Measurements from ENCODE around the gene CITED2.
"Not testable (repeated sequence)": the region's sequence is repeated elsewhere in the genome, so short reads cannot be mapped to it uniquely, and the experiment has no call there.

CITED2 gene

DNA sequence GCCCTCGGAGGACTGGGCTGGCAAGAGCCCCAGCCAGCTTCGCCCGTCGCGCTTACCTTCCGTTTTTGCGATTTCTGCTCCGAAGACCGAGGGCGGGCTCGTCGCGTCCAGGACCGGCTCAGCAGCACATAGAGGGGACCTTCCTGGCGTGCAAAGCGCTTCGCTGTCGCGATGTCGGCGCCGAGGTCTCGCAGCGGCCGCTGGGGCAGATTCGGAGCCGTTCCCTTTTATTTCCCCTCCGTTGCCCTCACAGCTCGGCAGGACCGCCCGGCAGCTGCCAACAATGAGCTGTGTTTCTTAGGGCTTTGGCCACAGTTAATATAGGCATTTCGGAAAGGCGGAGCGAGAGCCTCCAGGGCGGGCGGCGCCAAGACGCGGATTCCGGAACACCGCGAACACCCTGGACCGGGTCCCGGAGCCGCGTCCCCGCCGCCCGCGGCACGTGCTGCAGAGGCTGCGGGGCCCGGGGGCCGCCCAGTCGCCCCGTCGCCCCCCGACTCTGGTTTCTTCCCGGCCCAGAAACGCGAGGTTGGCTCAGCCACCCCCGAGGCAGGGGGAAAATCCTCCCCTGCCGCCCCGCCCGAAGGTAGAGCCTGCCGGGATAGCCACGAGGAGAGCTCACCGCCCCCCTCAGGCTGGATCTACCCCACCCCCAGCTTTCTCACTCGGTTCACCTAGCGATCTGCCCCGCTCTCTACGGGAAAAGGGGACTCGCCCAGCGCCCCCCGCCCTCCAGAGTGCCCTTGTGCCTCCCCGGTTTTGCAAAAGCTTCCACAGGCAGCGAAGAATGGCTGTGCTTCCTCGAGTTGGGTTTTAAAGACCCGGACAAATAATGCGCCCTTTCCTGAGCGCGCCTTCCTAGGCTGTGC lies at the start of gene CITED2:
TSS of gene CITED2 (minus strand) at position 292 of the 869 bp plus-strand sequence. CDS start 704 bp downstream, outside the sequence.
- DNase-seq = peak; percentile 89

DNA sequence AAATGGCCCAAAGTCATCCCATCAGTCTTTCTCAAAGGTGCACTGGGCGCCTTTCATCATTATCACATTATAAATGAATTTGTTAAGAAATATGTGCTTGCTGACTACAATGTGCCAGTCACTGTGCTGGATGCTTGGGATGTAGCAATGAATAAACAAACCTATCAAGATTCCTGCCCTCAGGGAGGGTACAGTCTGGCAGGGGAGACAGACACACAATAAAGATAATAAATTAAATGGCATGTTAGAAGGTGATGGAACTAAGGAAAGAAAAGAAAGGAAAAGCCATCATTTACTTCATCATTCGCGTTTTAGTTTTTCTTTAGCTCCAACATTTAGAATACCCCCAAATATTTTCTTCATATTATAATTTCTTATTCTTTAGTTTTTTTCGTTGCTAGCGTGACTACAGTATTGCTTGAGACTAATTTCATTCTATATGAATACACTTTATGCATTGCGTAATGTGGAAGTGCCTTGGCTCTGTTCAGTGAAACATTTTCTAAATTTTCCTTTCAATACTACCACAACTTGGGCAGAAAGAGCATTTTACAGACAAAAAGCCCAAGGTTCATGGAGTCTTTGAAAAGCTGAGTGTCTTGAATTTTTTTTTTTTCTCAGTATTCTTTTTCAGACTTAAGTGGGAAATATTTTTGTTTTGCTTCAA lies 48.7 kb upstream of the CITED2 start:
- DNase-seq = no peak

- no peak for DNase-seq
These were observed 47.9 kb upstream of the CITED2 start for GRCh38 chr6:139422105-139423036.

- DNase-seq = no peak
These were observed 44.2 kb upstream of the CITED2 start for GRCh38 chr6:139418481-139419132.

- DNase-seq = no peak
These were observed 41.7 kb upstream of the CITED2 start for GRCh38 chr6:139416146-139416545.

GRCh38 chr6:139415365-139415764 lies 40.9 kb upstream of the CITED2 start:
- DNase-seq = no peak

GRCh38 chr6:139412103-139412502 lies 37.7 kb upstream of the CITED2 start:
- DNase-seq = not testable (repeated sequence)

- DNase-seq = no peak
These were observed 34.6 kb upstream of the CITED2 start for GRCh38 chr6:139409026-139409425.

DNA sequence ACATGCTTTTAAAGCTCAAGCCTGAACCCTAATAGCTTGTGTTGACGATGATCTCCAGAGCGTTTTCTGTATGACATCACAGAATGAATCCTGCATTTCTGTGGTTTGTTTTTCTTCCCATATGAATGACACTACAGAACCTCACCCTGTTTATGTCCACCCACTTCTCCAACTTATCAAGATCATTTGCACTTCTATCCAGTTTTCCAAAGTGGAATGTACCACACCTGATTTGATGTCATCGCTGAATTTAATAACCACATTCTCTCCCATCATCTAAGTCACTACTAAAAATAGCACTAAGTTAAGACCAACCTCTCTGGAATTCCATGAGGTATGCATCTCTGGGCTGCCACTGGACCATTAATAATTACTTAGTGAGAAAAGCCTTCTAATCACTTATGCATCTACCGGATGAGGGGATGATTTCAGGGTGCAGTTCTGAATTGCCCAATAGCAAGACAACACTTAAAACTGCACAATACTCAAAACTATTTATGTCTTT lies 33.3 kb upstream of the CITED2 start:
- DNase-seq = no peak

DNA sequence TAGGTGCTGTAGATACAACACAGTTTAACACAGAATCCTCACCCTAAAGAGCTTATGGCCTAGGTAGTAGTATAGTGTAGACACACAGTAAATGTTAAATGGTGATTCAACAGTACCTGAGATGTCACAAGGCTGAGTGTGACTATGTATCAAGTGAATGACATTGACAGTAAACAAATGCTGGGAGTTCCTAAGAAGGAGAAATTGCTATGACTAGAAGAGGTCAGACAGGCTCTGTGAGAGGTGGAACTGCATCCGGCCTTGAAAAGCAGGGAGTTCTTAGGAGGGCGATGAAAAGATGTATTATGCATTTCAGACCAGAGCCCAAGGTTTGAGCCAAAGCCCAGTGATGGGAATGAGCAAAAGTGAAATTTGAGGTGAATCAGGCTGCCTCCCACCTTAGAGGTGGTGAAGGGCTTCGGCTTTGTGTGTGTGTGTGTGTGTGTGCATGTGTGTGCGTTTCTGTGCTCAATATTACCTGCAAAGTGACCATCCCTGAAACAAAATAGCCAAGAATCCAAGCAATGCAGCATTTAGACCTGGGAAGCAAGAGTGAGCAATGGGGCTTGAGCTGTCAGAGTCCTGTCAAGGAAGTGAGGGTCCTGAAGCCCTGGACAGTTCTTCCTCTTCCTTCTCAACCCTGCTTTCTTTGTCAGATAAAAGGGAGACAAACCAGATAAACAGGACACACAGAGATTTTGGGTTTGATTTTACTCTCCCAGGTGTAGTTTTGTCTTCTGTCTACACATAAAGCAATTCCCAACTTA lies 32.3 kb upstream of the CITED2 start:
- DNase-seq = no peak

GRCh38 chr6:139402876-139403386 lies 28.5 kb upstream of the CITED2 start:
- no peak for DNase-seq

DNA sequence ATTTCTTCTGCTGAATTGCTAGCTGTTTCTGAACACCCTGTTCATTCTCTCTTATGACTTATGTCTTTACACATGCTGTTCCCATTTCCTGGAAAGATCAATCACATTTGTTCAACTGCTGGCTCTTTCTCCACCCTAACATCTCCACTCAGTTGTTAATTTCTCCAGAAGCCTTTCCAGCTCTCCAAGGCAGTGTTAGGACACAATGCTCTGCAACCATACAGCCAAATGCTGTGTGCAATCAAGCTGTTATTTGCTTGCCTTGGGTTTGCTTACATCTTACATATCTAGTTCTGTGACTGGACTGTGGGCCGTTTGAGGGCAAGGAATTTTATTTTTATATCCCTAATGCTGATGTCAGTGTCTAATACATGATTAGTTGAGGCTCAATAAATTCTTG lies 24.2 kb upstream of the CITED2 start:
- DNase-seq = no peak

- DNase-seq = no peak
These were observed 21.4 kb upstream of the CITED2 start for GRCh38 chr6:139395891-139396301.

DNA sequence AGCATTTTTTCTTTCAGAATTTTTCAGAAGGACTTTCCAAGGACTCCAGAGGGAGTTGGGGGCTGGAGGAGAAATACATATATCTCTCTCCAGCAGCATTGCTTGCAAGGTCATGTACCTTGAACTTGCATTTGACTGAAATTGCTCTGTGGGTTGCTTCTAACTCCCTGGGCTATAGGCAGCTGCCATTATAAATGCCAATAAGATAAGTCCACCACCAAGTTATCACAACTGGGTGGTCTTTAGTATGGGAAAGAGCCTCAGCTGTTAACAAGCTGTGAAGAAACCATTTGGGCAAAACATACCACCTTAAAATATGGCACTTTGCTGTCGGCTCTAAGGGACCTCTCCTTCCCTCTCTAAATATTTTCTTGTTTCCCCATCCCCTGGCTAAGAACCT lies 20.9 kb upstream of the CITED2 start:
- DNase-seq = no peak

DNA sequence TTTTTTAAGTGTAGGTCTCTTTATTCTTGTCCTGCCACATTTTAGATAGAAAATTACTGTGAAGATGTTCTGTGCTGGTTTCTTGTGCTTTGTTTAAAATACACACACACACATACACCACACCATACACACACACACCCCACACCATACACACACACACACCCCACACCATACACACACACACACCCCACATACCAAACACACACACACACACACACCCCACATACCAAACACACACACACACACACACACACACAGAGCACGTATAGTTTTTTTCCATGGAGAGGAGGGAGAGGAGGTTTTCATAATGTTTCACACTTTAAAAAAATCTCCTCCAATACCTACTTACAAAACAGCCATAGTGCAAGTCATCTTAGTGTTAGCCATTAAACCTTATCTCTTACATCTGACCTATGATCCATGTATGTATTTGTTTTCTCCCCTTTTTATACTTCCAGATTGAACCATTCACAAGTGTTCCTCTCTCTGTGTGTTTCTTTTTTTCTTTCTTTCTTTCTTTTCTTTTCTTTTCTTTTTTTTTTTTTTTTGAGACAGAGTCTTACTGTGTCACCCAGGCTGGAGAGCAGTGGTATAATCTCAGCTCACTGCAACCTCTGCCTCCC lies 19.7 kb upstream of the CITED2 start:
- DNase-seq = no peak

GRCh38 chr6:139392794-139393193 lies 18.3 kb upstream of the CITED2 start:
- no peak for DNase-seq

DNA sequence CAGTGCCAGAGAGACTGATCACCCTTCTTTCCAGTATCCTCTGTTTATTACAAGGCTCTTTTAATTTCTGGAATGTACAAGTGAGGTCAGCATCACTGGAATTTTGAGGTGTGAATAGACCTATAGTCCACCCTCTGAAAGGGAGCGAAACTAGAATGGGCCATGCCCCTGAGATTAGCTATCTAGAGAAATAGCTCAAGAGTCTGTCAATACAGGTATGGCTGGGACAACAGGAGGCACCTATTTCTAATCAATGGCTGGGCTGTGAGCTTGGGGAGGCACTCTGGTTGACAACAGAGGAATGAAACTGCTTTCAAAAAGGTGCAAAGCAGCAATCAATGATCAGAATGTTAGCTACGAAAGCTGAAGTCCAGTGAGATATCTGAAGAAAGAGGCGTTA lies 17.3 kb upstream of the CITED2 start:
- no peak for DNase-seq

GRCh38 chr6:139390447-139390846 lies 16.0 kb upstream of the CITED2 start:
- no peak for DNase-seq

DNA sequence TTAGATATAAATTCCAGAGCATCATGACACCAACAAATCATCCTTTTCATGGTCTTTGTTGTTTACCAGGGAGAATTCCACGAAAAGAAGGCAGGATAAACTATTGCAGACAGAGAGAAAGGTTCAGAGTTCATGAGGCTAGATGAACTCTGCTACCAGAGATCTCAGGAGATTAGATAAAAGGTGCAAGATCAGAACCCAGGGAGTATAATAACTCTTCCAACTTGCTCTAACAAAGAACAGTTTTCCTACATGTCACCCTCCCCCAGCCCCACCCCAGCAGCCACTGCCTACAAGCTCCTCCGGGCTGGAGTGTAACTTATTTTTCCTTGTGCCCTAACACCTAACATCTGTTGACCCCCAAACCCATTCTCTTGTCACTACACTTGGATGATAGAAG lies 13.9 kb upstream of the CITED2 start:
- no peak for DNase-seq

DNA sequence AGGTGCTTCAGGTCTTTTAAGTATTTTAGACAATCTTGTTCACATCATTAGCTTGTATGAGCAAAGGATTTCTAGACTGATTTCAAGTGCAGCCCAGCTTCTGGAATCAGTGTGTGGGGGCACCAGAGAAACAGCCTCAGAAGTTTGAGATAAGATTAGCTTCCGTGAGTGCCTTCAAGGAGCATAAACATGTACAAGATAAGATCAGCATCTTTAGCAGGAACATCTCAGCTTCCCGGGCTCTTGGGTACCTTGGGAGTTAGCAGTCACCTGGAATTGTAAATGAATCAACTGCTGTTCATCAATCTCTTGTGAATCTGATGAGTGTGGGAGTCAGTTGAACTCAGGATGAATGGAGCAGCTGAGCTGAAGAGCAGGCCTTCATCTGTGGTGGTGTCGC lies 12.0 kb upstream of the CITED2 start:
- no peak for DNase-seq

Measured in NCI-H526 treated with DMSO at 0.1 percent for 48 hours (cell line).